ENCODE results near the gene FRK.
"Not testable (repeated sequence)": the region's sequence is repeated elsewhere in the genome, so short reads cannot be mapped to it uniquely, and the experiment has no call there.

The FRK gene

DNA sequence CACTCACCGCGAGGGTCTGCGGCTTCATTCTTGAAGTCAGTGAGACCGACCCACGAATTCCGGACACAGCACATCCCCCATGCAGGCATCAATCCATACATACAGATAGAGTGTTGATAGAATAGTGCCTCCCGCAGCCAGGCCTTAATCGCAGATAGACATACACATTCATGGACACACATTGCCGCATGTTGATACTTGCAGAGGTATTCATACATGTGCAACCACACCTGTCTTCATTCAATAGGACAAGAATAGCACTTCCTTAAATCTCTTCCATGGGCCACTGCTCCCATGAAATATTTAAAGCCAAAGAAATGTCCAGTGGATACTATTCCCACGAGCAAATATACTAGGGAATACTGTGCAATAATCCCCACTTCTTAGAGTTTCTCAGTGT is 170.5 kb downstream of the FRK start:
- no peak for DNase-seq (ENCODE audit: low read depth in 2 of 2)

GRCh38 chr6:115888687-115889470 is 171.8 kb downstream of the FRK start:
- not testable (repeated sequence) for DNase-seq (ENCODE audit: low read depth in 2 of 2)

- no peak for DNase-seq (ENCODE audit: low read depth in 2 of 2)
Measured at GRCh38 chr6:115887891-115888290, 172.8 kb downstream of the FRK start.

GRCh38 chr6:115885636-115886366 is 174.9 kb downstream of the FRK start:
- DNase-seq (ENCODE audit: low read depth in 2 of 2), result no peak

- no peak for DNase-seq (ENCODE audit: low read depth in 2 of 2)
Measured at GRCh38 chr6:115882771-115883170, 177.9 kb downstream of the FRK start.

GRCh38 chr6:115882174-115882573 is 178.5 kb downstream of the FRK start:
- no peak for DNase-seq (ENCODE audit: low read depth in 2 of 2)
